HG03097 (cell line): ENCODE data around the gene FZR1.
A peak's percentile ranks its signal among the peaks of the same experiment; 100 is the strongest.
"Not testable (repeated sequence)": the region's sequence is repeated elsewhere in the genome, so short reads cannot be mapped to it uniquely, and the experiment has no call there.

Experiments
- ATAC-seq: cut with Tn5 transposase; IDR thresholded peaks from one replicate; pipeline ENCODE4 v1.9.1; 2021; ENCODE audit not compliant: unreplicated experiment, low FRiP score

FZR1 gene

GRCh38 chr19:3494051-3494450 is 12.1 kb upstream of the FZR1 start:
- no peak for ATAC-seq

- no peak for ATAC-seq
Measured at GRCh38 chr19:3494559-3494958, 11.6 kb upstream of the FZR1 start.

DNA sequence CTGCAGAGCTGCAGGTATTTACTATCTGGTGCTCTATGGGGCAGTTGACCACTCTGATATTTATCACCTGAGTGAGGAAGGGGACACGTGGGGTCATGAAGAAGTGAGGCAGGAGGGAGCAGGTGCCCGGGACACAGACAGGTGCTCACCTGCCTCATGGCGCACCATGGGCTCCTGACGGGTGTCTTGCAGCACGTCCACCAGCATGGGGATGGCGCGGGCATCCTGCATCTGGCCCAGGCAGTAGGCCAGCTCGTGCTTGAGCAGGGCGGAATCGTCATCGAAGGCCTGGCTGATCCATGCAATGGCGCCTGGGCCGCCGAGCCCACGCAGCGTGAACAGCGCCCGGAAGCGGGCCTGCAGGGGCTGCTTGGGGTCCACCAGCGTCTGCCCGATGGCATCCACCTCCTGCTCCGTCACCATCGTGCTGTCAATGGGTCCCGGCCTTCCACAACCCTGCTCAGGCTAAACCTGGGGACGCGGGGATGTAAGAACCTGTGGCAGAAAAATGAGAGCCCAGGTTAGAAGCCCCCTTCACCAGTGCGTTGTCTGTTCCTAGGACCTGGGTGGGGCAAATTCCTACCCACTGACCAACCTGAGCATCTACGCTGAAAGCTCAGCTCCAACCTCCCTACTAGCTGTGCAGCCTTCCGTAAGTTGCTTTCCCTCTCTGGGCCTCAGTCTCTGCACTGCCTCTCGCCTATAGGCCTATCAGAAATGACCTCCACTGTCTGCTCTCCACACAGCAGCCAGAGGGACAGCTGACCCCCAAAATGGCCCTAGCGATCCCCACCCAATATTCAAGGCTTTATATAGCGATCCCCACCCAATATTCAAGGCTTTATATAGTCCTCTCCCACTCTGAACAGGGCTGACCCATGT is 9.5 kb upstream of the FZR1 start:
- ATAC-seq: no peak

DNA sequence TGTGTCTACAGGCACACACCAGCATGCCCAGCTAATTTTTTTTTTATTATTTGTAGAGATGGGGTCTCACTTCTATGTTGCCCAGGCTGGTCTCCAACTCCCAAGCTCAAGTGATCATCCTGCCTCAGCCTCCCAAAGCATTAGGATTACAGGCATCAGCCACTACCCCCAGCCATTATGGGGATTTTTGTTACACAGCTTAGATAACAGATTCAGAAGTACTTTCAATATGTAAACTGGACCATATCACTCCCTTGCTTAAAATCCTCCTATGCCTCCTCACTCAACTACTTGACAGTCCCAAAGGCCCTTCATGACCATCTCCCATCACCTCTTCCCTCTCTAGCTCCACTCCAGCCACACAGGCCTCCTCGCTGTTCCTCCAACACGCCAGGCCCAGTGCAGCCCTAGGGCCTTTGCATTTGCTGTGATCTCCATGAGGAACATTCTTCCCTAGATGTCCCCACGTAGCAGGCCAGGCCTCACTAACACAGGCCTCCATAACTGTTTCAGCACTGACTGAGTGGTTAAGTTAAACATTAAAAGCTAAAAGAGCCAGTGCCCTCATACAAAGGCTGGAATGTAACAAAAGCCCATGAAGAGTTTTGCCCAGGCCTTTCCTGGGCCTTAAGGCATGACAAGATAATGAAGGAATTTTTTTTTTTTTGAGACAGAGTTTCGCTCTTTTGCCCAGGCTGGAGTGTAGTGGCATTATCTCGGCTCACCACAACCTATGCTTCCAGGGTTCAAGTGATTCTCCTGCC is 8.2 kb upstream of the FZR1 start:
- no peak for ATAC-seq

DNA sequence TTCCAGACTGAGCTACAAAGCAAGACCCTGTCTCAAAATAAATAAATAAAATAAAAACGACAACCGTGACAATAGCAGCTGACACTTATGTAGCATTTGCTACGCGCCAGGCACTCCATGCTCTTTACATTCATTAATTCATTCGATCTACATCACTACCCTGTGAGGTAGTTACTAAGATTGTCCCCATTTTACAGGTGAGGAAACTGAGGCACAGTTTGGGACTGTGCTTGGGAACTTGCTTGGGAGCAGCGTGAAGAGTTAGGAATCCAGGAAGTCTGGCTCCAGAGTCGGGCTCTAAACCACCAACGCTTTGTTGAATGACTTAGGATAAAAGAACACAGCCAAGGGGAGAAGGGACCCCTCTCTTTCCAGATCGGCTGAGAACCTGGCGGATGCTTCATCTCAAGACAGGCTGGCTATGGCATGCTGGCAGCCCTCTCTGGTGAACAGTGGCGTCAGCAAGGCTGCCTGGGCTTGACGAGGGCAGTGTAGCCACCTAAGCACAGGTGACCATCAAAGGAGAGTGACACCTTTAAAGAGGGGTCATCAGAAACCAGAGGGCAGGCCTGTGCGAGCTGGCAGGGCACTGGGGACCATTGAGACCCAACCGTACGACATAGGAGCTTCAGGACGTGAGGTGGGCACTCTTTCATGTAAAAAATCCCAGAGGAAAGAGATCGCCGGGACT is 6.2 kb upstream of the FZR1 start:
- ATAC-seq: no peak

- ATAC-seq: peak; percentile 75
Measured at GRCh38 chr19:3500429-3501101, 5.5 kb upstream of the FZR1 start, which contains the start of gene DOHH. TSS of gene DOHH (minus strand) at chr19:3500674. CDS start at chr19:3496814, 3,860 bp downstream.

DNA sequence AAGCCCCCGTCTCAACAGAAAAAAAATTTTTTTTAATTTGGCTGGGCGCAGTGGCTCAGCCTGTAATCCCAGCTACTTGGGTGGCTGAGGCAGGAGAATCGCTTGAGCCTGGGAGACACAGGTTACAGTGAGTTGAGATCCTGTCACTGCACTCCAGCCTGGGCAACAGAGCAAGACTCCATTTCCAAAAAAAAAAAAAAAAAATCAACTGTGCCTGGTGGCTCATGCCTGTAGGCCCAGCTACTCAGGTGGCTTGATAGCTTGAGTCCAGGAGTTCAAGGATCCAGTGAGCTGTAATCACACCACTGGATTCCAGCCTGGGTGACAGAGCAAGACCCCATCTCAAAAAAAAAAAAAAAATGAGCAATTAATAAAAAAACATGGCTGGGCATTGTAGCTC is 4.3 kb upstream of the FZR1 start:
- no peak for ATAC-seq

DNA sequence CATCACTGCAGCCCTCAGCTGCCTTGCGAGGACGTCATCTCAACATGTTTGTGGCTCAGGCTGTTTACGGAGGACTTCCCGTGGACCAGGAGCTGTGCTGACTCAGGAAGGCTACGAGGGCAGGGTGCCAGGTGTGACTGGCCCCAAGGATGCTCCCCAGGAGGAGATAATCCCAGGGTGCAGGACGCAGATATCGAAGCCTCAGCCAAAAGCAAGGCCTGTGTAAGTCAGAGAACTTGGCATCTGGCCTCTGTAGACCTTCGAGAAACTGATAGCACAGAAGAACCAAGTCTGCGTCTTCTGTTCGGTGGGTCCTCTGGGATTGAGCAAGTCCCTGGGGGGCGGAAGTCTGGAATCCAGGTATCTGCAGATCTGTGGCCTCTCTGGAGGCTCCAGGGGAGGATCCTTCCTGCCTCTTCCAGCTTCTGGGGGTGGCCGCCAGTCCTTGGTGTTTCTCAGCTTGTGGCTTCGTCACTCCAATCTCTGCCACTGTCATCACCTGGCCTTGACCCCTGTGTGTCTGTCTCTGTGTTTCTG is 3.0 kb upstream of the FZR1 start:
- no peak for ATAC-seq

- ATAC-seq: no peak
Measured at GRCh38 chr19:3504735-3505134, 1.4 kb upstream of the FZR1 start.

DNA sequence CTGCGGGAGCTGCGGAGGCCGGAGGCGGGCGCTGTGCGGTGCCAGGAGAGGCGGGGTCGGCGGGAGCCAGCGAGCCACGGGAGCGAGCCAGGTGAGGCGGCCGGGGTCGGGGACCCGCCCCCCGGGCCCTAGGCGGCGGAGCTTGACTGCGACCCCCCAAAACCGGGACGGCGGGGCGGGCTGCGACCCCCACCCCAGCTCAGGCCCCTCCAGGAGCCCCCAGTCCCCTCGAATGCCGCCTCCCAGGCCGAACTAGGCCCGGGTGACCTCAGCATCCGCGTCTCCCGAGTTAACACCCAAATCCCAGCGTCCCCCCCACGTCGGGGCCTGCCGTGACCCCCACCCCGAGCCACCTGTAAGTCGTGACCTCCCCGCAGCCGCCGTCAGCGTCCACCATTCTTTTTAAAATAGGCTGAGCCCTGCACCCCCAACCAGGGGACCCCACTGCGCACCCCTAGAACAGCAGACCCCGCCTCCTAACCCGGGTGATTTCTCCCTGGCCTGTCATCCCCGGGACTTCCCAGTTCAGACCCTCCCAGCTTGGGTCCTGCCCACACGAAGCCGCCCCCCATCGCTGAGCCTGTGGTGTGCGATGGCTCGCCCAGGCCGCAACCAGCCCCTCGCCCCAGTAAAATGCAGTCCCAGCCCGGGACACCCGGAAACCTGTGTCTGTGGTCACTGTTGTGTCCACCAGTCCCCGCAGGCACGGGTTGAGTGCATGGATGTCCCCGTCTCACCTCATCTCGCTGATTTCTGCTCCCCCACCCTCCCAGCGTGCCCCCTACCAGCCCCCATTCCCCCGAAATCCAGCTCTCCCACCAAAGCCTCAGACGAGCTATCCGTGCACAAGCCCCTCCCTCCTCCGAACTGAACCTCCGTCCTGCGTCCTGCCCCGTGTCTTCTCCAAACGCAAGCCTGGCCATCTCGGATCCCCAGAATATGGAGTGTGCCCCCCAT is 551 bp downstream of the FZR1 start:
- peak; percentile 28 for ATAC-seq

GRCh38 chr19:3507371-3508120 is 1.4 kb downstream of the FZR1 start:
- no peak for ATAC-seq

DNA sequence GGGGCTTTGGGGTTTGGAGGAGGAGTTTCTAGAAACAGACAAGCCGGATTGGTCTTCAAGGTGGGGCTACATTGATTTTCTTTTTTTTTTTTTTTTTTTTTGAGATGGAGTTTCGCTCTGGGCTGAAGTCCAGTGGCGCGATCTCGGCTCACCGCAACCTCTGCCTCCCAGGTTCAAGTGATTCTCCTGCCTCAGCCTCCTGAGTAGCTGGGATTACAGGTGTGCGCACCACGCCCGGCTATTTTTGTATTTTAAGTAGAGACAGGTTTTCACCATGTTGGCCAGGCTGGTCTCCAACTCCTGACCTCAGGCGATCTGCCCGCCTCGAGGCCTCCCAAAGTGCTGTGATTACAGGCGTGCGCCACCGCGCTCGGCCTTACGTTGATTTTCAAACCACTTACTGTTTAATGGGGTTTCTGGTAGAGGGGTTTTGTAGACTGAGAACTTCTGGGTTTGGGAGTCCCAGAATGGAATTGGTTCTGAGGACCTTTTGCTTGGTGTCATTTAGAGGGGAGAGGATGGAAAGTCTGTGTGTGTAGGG is 2.1 kb downstream of the FZR1 start:
- ATAC-seq: not testable (repeated sequence)

- ATAC-seq: no peak
Measured at GRCh38 chr19:3508771-3509535, 2.8 kb downstream of the FZR1 start.

GRCh38 chr19:3509566-3509989 is 3.5 kb downstream of the FZR1 start:
- no peak for ATAC-seq

DNA sequence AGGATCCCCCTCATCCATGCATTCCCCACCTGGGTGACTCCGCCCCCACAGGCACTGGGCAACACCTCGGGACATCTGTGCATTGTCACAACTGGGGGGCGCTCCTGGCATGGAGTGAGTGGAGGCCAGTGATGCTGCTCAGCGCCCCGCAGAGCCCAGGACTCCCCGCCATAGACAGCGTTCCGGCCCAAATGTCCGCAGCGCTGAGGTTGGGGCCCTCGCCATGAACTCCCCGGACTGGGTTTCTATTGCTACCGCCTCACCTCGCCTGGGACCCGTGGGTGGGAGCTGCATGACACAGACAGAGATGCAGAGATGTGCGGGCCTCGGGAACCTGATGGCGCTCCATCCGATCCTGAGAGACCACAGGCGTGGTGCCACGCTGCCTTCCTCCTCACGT is 4.6 kb downstream of the FZR1 start:
- no peak for ATAC-seq

- ATAC-seq: no peak
Measured at GRCh38 chr19:3511506-3512251, 5.6 kb downstream of the FZR1 start.
